T-helper 17 cell (primary cell): ENCODE results near the gene KLF15. TPM values are rescaled to one million over a fixed set of nuclear protein-coding genes. Genes with fewer than 3 reads are reported as not detected.

Experiments
- ATAC-seq: fragments of 150-1000 bp; cut with Tn5 transposase; 2 replicates; pipeline ENCODE4 v1.10.0; 2021; ENCODE audit warnings: mild to moderate bottlenecking, moderate library complexity
- DNase-seq, 3 donors: peaks; one replicate each; pipeline versions ENCODE4 v3.0.0 to v3.0.0-alpha.2; 2020 to 2021
- H3K9me3 ChIP-seq: one replicate; pipeline ENCODE4 v1.7.0; 2013; ENCODE audit warnings: low read length, mild to moderate bottlenecking; ENCODE audit not compliant: control insufficient read depth, poor library complexity, severe bottlenecking
- H3K27ac Mint-ChIP-seq: one replicate; pipeline ENCODE4 v1.8.0; 2022; ENCODE audit warnings: mild to moderate bottlenecking, moderate library complexity, mixed read lengths
- H3K27me3 Mint-ChIP-seq: one replicate; pipeline ENCODE4 v1.8.0; 2022; ENCODE audit warnings: mixed read lengths
- H3K36me3 Mint-ChIP-seq: one replicate; pipeline ENCODE4 v1.8.0; 2022; ENCODE audit warnings: low read depth, mixed read lengths
- H3K4me1 Mint-ChIP-seq: one replicate; pipeline ENCODE4 v1.8.0; 2022; ENCODE audit warnings: mild to moderate bottlenecking, mixed read lengths
- H3K4me3 Mint-ChIP-seq: one replicate; pipeline ENCODE4 v1.8.0; 2022; ENCODE audit warnings: mild to moderate bottlenecking, moderate library complexity, mixed read lengths
- total RNA-seq, 4 donors: library from RNA in 2 of 4; stranded (reverse) in 2 of 4; gene quantifications; one replicate each; pipeline ENCODE4 v1.2.3 and lab custom pipeline; 2022 to 2026

KLF15 gene
- total RNA-seq, 2 donors from 2014 or later, result 0.39 TPM; not detected in 1

GRCh38 chr3:126376444-126376843 is 19.2 kb upstream of the KLF15 start:
- H3K36me3 Mint-ChIP-seq, result no peaks in the 10 kb centered on the region
- H3K4me1 Mint-ChIP-seq, result peaks cover 2% of the 10 kb centered on the region
- H3K9me3 ChIP-seq, result no peaks in the 10 kb centered on the region
- no peak overlapping the region for H3K27ac Mint-ChIP-seq
- ATAC-seq (no peak), DNase-seq (no peak)
- no peak overlapping the region for H3K4me3 Mint-ChIP-seq
- H3K27me3 Mint-ChIP-seq, result peaks cover 54% of the 10 kb centered on the region

- Mint-ChIP-seq H3K4me3 (no peak overlapping the region), H3K27ac (no peak overlapping the region), H3K27me3 (peaks cover 59% of the 10 kb centered on the region), H3K4me1 (peaks cover 2% of the 10 kb centered on the region), H3K36me3 (no peaks in the 10 kb centered on the region)
- no peaks in the 10 kb centered on the region for H3K9me3 ChIP-seq
- no peak for DNase-seq
- no peak for ATAC-seq
Observed at GRCh38 chr3:126375835-126376331, 18.7 kb upstream of the KLF15 start.

DNA sequence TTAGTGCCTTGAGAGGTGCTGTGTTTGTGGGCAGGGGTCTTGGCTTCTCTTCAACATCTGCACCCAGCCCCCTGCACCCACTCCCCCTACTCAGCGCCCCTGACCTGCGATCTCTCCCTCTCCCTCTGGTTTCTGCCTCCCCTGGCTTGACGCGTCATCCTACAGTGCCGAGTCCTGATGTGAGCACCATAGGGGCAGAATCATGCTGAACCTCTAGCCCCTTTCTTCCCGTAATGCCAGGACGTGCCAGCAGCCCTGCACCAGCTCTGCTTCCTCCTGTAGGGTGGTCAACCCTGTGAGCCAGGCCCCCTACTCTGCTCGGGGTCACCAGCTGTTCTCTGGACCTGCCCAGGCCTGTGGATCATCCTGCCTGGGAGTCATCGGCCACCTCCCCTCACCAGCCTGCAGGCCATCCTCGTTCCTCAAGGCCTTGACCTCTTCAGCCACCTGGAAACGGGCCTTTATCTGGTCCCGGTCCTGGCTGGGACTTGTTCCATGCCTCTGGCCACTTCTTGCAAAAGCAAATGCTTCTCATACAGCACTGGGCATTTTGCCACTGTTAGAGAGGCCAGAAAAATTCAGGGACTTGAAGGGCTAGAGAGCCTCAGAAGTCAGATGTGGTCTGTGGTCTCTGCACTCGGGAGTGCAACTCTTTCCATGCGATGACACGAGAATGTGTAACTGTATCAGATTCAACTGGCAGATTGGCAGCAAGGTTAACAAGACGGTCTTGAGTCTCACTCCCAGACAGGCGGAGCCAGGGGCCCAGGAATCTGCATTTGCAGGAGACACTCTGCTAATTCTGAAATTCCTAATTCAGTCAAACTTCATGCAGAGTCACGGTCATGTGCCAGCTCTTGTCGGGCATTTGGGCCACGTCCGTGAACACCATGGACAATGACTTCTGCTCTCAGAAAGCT is 16.7 kb upstream of the KLF15 start:
- ATAC-seq, result no peak
- no peak overlapping the region for H3K4me3 Mint-ChIP-seq

GRCh38 chr3:126373146-126373613 is 16.0 kb upstream of the KLF15 start:
- H3K4me1 Mint-ChIP-seq, result peaks cover 2% of the 10 kb centered on the region
- H3K27ac Mint-ChIP-seq, result no peak overlapping the region
- DNase-seq, result no peak
- no peaks in the 10 kb centered on the region for H3K9me3 ChIP-seq
- H3K27me3 Mint-ChIP-seq, result peaks cover 42% of the 10 kb centered on the region
- H3K36me3 Mint-ChIP-seq, result no peaks in the 10 kb centered on the region
- H3K4me3 Mint-ChIP-seq, result no peak overlapping the region
- no peak for ATAC-seq

More for the DNA sequence above, 16.7 kb upstream of the KLF15 start:
- H3K27ac Mint-ChIP-seq, result no peak overlapping the region
- no peaks in the 10 kb centered on the region for H3K36me3 Mint-ChIP-seq
- peaks cover 2% of the 10 kb centered on the region for H3K4me1 Mint-ChIP-seq
- no peaks in the 10 kb centered on the region for H3K9me3 ChIP-seq
- DNase-seq, result no peak
- peaks cover 42% of the 10 kb centered on the region for H3K27me3 Mint-ChIP-seq

DNA sequence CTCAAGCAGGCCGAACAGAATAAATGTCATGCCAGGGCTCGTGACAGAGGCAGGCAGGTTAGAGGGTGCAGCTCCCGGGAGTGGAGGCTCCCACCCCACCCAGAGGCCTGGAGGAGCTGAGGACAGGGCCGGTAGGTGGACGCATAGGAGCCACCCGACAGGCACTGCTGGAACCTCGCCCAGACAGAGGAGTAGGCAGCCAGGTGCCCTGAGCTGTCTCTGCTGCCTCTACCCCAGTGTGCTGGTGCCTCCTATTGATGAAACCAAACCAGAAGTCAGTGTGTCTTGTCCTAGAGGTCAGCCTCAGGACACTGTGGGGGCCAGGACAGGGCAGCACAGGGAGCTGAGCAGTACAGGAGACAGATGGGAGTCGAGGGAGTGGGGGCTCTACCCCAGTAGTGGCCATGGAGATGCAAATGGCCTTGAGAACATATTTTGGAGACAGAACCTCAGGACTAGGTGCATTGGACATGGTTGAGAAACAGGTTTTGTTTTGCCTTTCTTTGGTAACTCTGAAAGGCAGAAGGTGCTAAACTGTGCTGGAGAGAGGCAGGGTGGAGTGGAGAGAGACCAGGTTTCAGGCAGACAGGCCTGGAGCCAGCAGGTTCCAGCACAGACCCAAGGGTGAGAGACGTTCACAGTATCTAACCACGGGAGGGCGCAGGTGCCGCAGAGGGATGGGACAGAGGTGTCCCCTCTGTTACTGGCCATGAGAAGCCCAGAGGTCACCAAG is 15.4 kb upstream of the KLF15 start:
- H3K27me3 Mint-ChIP-seq, result peaks cover 40% of the 10 kb centered on the region
- H3K27ac Mint-ChIP-seq, result no peak overlapping the region
- ATAC-seq (no peak), DNase-seq (no peak)
- H3K4me1 Mint-ChIP-seq, result peaks cover 2% of the 10 kb centered on the region
- no peaks in the 10 kb centered on the region for H3K9me3 ChIP-seq
- H3K4me3 Mint-ChIP-seq, result no peak overlapping the region
- no peaks in the 10 kb centered on the region for H3K36me3 Mint-ChIP-seq

DNA sequence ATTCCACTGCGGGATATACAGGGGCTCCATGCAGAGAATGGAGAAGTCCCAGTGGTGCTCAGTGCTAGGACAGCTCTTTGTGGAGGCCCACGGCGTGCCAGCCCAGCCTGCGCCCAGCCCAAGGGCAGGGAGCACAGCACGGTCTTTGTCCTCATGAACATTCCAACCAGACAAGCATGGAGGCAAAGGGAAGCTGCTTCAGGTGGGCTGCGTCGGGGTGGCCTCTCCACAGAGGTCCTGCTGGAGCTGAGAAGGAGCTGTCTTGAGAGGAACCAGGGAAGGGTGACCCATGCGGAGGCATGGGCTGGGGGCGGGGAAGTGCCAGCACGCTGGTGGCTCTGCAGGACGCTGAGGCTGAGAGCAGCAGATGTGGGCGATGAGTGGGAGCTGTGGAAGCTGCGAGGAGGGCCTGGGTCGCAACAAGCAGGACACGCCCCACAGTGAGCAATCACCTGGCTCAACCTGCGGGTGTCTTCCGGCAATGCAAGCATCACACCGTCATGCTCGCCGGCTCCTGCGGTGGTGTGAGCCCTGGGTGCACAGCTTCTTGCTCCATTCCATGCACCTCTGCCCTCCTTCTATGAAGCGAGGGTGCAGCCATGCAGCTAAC is 14.0 kb upstream of the KLF15 start:
- Mint-ChIP-seq H3K4me3 (no peak overlapping the region), H3K27ac (no peak overlapping the region), H3K36me3 (no peaks in the 10 kb centered on the region), H3K4me1 (no peaks in the 10 kb centered on the region), H3K27me3 (peaks cover 47% of the 10 kb centered on the region)
- no peak for ATAC-seq
- no peak for DNase-seq
- H3K9me3 ChIP-seq, result no peaks in the 10 kb centered on the region

DNA sequence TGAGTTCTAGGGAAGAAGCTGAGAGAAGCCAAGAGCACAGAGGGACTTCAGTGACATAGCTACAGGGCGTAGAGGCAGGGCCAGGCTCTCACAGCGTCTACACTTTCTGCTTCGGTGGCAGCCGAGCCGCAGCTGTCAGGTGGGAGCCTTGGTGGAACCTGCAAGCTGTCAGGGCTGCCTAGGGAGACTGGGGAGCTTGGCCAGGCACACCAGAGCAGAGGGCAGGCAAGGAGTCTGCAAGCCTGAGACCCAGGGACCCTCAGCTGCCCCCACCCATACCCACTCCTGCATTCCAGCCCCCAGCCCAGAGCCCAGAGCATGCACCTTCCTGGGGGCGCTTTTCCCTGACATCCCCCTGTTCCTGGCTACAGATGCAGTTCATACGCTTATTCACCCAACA is 13.4 kb upstream of the KLF15 start:
- Mint-ChIP-seq H3K36me3 (no peaks in the 10 kb centered on the region), H3K27ac (no peak overlapping the region), H3K4me3 (no peak overlapping the region), H3K4me1 (no peaks in the 10 kb centered on the region), H3K27me3 (peaks cover 49% of the 10 kb centered on the region)
- no peaks in the 10 kb centered on the region for H3K9me3 ChIP-seq
- DNase-seq, result no peak
- no peak for ATAC-seq

- H3K27ac Mint-ChIP-seq, result no peak overlapping the region
- no peaks in the 10 kb centered on the region for H3K4me1 Mint-ChIP-seq
- no peak for ATAC-seq
- H3K36me3 Mint-ChIP-seq, result no peaks in the 10 kb centered on the region
- peaks cover 47% of the 10 kb centered on the region for H3K27me3 Mint-ChIP-seq
- H3K9me3 ChIP-seq, result no peaks in the 10 kb centered on the region
- H3K4me3 Mint-ChIP-seq, result no peak overlapping the region
- no peak for DNase-seq
Observed at GRCh38 chr3:126370055-126370454, 12.8 kb upstream of the KLF15 start.

GRCh38 chr3:126369490-126369889 is 12.3 kb upstream of the KLF15 start:
- no peak overlapping the region for H3K27ac Mint-ChIP-seq

GRCh38 chr3:126367316-126367805 is 10.2 kb upstream of the KLF15 start:
- Mint-ChIP-seq H3K4me1 (peaks cover 7% of the 10 kb centered on the region), H3K4me3 (no peak overlapping the region), H3K36me3 (peaks cover 2% of the 10 kb centered on the region), H3K27ac (no peak overlapping the region), H3K27me3 (peaks cover 52% of the 10 kb centered on the region)
- no peaks in the 10 kb centered on the region for H3K9me3 ChIP-seq
- ATAC-seq (no peak), DNase-seq (no peak)

More at GRCh38 chr3:126369490-126369889, 12.3 kb upstream of the KLF15 start:
- no peak for DNase-seq
- peaks cover 2% of the 10 kb centered on the region for H3K4me1 Mint-ChIP-seq
- H3K9me3 ChIP-seq, result no peaks in the 10 kb centered on the region
- no peak overlapping the region for H3K4me3 Mint-ChIP-seq
- no peaks in the 10 kb centered on the region for H3K36me3 Mint-ChIP-seq
- ATAC-seq, result no peak
- peaks cover 50% of the 10 kb centered on the region for H3K27me3 Mint-ChIP-seq

DNA sequence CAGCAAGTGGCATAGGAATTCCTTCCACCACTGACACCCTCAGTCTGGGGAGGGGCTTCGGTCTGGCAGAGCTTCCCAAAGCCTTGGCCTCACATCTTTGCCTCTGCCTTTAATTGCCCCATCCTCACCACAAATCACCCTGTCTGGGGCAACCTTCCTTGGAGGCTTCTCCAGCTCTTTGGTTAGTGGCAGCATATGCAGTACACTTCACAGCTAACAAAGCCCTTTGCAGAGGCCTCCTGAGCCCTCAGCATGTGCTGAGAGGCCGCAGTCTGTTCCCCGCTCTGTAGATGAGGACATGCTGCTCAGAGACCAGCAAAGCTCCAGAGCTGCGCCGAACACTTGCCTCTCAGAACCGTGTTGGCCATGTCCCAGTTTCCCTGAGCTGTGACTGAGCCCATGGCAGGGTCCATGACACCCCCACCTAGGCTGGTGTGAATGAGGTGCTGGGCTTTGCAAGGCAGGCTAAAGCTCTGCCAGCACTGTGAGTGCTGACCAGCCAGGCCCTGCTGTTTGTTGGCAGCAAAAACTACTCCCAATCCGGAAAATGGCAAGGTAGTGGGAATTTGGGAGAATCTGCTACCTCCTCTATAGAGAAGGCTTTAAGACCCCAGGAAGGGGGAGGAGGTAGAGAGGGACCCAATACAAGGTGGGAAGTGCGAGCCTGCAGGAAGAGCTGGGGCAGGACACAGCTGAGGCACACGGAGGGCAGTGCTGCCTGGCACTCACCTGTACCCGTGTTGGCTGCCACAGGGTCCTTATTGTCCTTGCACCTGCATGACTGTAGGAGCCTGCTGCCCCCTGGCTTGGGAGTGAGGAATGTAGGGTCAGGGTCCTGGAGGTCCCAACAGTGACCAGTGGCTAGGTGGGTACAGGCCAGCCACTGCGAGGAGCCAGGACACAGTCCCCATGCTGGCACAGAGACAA is 8.4 kb upstream of the KLF15 start:
- H3K27ac Mint-ChIP-seq, result no peak overlapping the region
- ATAC-seq, result no peak
- H3K27me3 Mint-ChIP-seq, result peaks cover 49% of the 10 kb centered on the region
- peaks cover 7% of the 10 kb centered on the region for H3K4me1 Mint-ChIP-seq
- no peak overlapping the region for H3K4me3 Mint-ChIP-seq
- no peaks in the 10 kb centered on the region for H3K9me3 ChIP-seq
- DNase-seq, result no peak
- peaks cover 2% of the 10 kb centered on the region for H3K36me3 Mint-ChIP-seq

GRCh38 chr3:126364731-126365301 is 7.6 kb upstream of the KLF15 start:
- Mint-ChIP-seq H3K4me1 (peaks cover 7% of the 10 kb centered on the region), H3K36me3 (peaks cover 2% of the 10 kb centered on the region), H3K27ac (no peak overlapping the region), H3K4me3 (no peak overlapping the region), H3K27me3 (peaks cover 57% of the 10 kb centered on the region)
- ATAC-seq (no peak), DNase-seq (no peak)
- no peaks in the 10 kb centered on the region for H3K9me3 ChIP-seq
